ENCODE measurements around the gene TOMM7.

DNA sequence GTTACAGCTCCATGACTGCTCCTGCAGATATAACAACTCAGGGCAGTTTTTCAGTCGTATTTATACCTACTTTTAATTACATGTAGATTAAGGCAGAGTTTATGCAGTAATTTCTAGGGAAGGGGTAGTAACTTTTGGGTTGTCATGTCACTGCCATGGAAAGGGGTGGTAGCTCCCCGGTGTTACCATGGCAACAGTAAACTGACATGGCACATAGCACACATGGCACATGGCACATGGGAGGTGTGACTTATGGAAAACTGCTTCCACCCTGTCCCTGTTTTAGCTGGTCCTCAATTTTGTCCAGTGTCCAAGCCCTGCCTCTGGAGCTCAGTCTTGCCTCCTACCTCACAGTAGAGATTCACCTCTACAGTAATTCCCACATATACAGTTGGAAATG, 3.9 kb upstream of the TOMM7 start:
- TF ChIP-seq POLR2AphosphoS5 (IDR thresholded peaks at IDR 0.05; ENCODE audit: low read depth, low read length) (no peak), POLR2A (IDR thresholded peaks at IDR 0.05; ENCODE audit: low read depth, low read length) (no peak)
